ENCODE data around the gene MAP2K7. TPM values are rescaled to one million over a fixed set of nuclear protein-coding genes. Genes with fewer than 3 reads are reported as not detected.

MAP2K7 gene
- total RNA-seq, 2 donors from 2014 or later: 40.2 to 40.3 TPM

DNA sequence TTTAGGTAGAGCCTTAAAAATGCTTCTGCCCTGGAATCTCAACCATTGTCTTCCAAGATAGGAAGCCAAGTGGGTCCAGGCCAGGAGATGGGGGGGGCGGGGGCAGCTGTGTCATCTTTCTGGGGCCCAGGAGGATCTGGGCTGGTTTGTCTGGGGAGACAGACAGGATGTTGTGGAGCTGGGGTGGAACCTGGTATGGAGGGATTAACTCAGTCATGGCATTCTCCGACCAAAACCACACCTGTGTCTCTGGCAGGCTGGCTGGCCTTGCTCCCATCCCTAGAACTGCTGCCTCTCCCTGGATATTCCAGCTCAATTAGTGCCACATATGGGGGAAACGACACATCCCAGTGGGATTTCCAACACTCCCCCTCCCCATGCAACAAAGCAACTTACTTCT lies 2.7 kb upstream of the MAP2K7 start:
- Mint-ChIP-seq H3K9me3 (no peaks in the 10 kb centered on the region), H3K4me3 (no peak overlapping the region), H3K27me3 (ENCODE audit: low read depth) (no peaks in the 10 kb centered on the region), H3K4me1 (ENCODE audit: low read depth) (peaks cover 31% of the 10 kb centered on the region), H3K36me3 (ENCODE audit: insufficient read depth in 2 of 2) (peaks cover 0 to 11% of the 10 kb centered on the region in 2 donors), H3K27ac (no peak overlapping the region)
- ATAC-seq (replicated peaks in 1 of 2) (no peak), DNase-seq (no peak)

GRCh38 chr19:7901337-7901736 lies 2.3 kb upstream of the MAP2K7 start:
- no peaks in the 10 kb centered on the region for H3K27me3 Mint-ChIP-seq (ENCODE audit: low read depth)
- H3K4me3 Mint-ChIP-seq: no peak overlapping the region

DNA sequence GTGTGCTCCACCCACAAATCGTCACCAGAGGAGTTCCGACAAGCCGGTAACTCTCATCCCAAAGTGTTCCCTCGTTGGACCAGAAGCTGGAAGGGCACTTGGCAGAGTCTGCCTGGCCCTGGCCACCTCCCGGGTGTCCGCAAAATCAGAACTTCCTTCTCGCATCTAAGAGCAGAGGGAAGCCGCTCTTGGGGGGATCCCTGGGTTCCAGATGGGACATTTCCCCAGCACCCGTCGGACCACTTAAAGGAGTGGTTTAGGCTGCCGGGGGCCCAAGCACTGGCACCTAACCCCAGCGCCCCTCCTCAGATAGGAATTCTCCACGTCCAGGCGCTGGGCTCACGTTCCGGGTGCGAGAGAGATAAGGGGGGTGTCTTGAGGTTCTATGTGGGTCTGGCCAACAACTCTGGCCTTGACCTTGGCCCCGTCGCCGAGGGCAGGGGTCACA lies 857 bp upstream of the MAP2K7 start:
- Mint-ChIP-seq H3K36me3 (ENCODE audit: insufficient read depth in 2 of 2) (peaks cover 0 to 11% of the 10 kb centered on the region in 2 donors), H3K27ac (peak overlapping the region; percentile 96), H3K4me1 (ENCODE audit: low read depth) (peaks cover 43% of the 10 kb centered on the region), H3K27me3 (ENCODE audit: low read depth) (no peaks in the 10 kb centered on the region), H3K9me3 (no peaks in the 10 kb centered on the region), H3K4me3 (peak overlapping the region; percentile 92 to 93)
- DNase-seq (no peak), ATAC-seq (replicated peaks in 1 of 2) (no peak)

More at GRCh38 chr19:7901337-7901736, 2.3 kb upstream of the MAP2K7 start:
- peaks cover 35% of the 10 kb centered on the region for H3K4me1 Mint-ChIP-seq (ENCODE audit: low read depth)
- peaks cover 0 to 11% of the 10 kb centered on the region in 2 donors for H3K36me3 Mint-ChIP-seq (ENCODE audit: insufficient read depth in 2 of 2)
- ATAC-seq (replicated peaks in 1 of 2) (no peak), DNase-seq (no peak)
- H3K9me3 Mint-ChIP-seq: no peaks in the 10 kb centered on the region
- H3K27ac Mint-ChIP-seq: no peak overlapping the region

- H3K9me3 Mint-ChIP-seq: no peaks in the 10 kb centered on the region
- DNase-seq (peak; percentile 73 to 74), ATAC-seq (replicated peaks in 1 of 2) (peak; percentile 59 to 61)
- H3K27ac Mint-ChIP-seq: peak overlapping the region; percentile 96
- peaks cover 0 to 11% of the 10 kb centered on the region in 2 donors for H3K36me3 Mint-ChIP-seq (ENCODE audit: insufficient read depth in 2 of 2)
- H3K4me3 Mint-ChIP-seq: peak overlapping the region; percentile 92 to 96
- H3K4me1 Mint-ChIP-seq (ENCODE audit: low read depth): peaks cover 43% of the 10 kb centered on the region
- H3K27me3 Mint-ChIP-seq (ENCODE audit: low read depth): no peaks in the 10 kb centered on the region
Measured at GRCh38 chr19:7904074-7905020, 670 bp downstream of the MAP2K7 start.

- no peak for DNase-seq
- Mint-ChIP-seq H3K27ac (peak overlapping the region; percentile 96), H3K36me3 (ENCODE audit: insufficient read depth in 2 of 2) (peaks cover 0 to 11% of the 10 kb centered on the region in 2 donors), H3K27me3 (ENCODE audit: low read depth) (no peaks in the 10 kb centered on the region), H3K9me3 (no peaks in the 10 kb centered on the region), H3K4me1 (ENCODE audit: low read depth) (peaks cover 43% of the 10 kb centered on the region), H3K4me3 (peak overlapping the region; percentile 92 to 96)
- ATAC-seq (replicated peaks in 1 of 2): no peak
Measured at GRCh38 chr19:7905268-7905667, 1.6 kb downstream of the MAP2K7 start.

- Mint-ChIP-seq H3K4me1 (ENCODE audit: low read depth) (peaks cover 43% of the 10 kb centered on the region), H3K9me3 (no peaks in the 10 kb centered on the region), H3K27me3 (ENCODE audit: low read depth) (no peaks in the 10 kb centered on the region), H3K27ac (peak overlapping the region; percentile 23), H3K36me3 (ENCODE audit: insufficient read depth in 2 of 2) (peaks cover 5 to 11% of the 10 kb centered on the region in 2 donors), H3K4me3 (peak overlapping the region; percentile 73 to 96)
- ATAC-seq (replicated peaks in 1 of 2) (no peak), DNase-seq (no peak)
Measured at GRCh38 chr19:7905859-7906258, 2.2 kb downstream of the MAP2K7 start.

- Mint-ChIP-seq H3K27me3 (ENCODE audit: low read depth) (no peaks in the 10 kb centered on the region), H3K9me3 (no peaks in the 10 kb centered on the region), H3K4me3 (no peak overlapping the region), H3K4me1 (ENCODE audit: low read depth) (peaks cover 41% of the 10 kb centered on the region), H3K27ac (peak overlapping the region; percentile 42), H3K36me3 (ENCODE audit: insufficient read depth in 2 of 2) (peaks cover 7 to 11% of the 10 kb centered on the region in 2 donors)
- ATAC-seq (replicated peaks in 1 of 2) (no peak), DNase-seq (no peak)
Measured at GRCh38 chr19:7907122-7907521, 3.4 kb downstream of the MAP2K7 start.

- Mint-ChIP-seq H3K4me1 (ENCODE audit: low read depth) (peaks cover 37% of the 10 kb centered on the region), H3K36me3 (ENCODE audit: insufficient read depth in 2 of 2) (peaks cover 7 to 11% of the 10 kb centered on the region in 2 donors), H3K27ac (no peak overlapping the region), H3K4me3 (no peak overlapping the region), H3K27me3 (ENCODE audit: low read depth) (no peaks in the 10 kb centered on the region), H3K9me3 (no peaks in the 10 kb centered on the region)
- no peak for DNase-seq
- ATAC-seq (replicated peaks in 1 of 2): no peak
Measured at GRCh38 chr19:7907544-7907943, 3.9 kb downstream of the MAP2K7 start.

DNA sequence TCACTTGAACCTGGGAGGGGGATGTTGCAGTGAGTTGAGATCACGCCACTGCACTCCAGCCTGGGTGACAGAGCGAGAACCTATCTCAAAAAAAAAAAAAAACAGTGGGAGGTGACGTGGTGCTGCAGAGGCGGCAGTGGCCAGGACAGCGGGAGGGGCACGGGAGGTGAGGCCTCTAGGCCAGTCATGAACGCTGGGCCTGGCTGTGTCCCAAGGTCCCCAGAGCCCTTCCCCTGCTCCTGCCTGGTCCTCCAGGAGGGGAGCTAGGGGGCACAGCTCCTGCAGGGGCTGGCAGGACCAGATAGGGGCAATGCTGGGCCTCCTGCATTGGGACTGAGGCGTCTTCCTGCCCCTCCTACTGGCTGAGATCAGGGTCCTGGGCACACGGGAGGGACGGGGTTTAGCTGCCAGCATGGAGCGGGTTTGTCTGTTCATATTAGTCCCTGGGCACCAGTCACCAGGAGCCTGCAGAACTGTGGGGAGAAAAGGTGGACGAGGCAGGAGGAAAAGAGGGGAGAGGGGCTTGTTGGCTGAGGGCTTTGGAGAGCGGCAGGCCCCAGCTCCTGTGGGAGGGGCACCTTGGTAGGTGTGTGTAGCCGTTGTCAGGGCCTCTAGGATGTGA lies 4.5 kb downstream of the MAP2K7 start:
- ATAC-seq (replicated peaks in 1 of 2): no peak
- Mint-ChIP-seq H3K9me3 (no peaks in the 10 kb centered on the region), H3K4me3 (no peak overlapping the region), H3K36me3 (ENCODE audit: insufficient read depth in 2 of 2) (peaks cover 11 to 12% of the 10 kb centered on the region in 2 donors), H3K27me3 (ENCODE audit: low read depth) (no peaks in the 10 kb centered on the region), H3K4me1 (ENCODE audit: low read depth) (peaks cover 30% of the 10 kb centered on the region), H3K27ac (no peak overlapping the region)
- DNase-seq: no peak

GRCh38 chr19:7908742-7909461 lies 5.2 kb downstream of the MAP2K7 start:
- H3K27me3 Mint-ChIP-seq (ENCODE audit: low read depth): no peaks in the 10 kb centered on the region

GRCh38 chr19:7909471-7910067 lies 5.9 kb downstream of the MAP2K7 start:
- no peak overlapping the region for H3K4me3 Mint-ChIP-seq
- no peaks in the 10 kb centered on the region for H3K27me3 Mint-ChIP-seq (ENCODE audit: low read depth)
- H3K9me3 Mint-ChIP-seq: no peaks in the 10 kb centered on the region
- H3K4me1 Mint-ChIP-seq (ENCODE audit: low read depth): peaks cover 25% of the 10 kb centered on the region
- no peak overlapping the region for H3K27ac Mint-ChIP-seq
- peaks cover 7 to 12% of the 10 kb centered on the region in 2 donors for H3K36me3 Mint-ChIP-seq (ENCODE audit: insufficient read depth in 2 of 2)
- DNase-seq (no peak), ATAC-seq (replicated peaks in 1 of 2) (no peak)

More at GRCh38 chr19:7908742-7909461, 5.2 kb downstream of the MAP2K7 start:
- DNase-seq (no peak), ATAC-seq (replicated peaks in 1 of 2) (no peak)
- Mint-ChIP-seq H3K36me3 (ENCODE audit: insufficient read depth in 2 of 2) (peaks cover 8 to 12% of the 10 kb centered on the region in 2 donors), H3K27ac (no peak overlapping the region), H3K9me3 (no peaks in the 10 kb centered on the region), H3K4me3 (no peak overlapping the region), H3K4me1 (ENCODE audit: low read depth) (peaks cover 29% of the 10 kb centered on the region)

- H3K4me3 Mint-ChIP-seq: no peak overlapping the region
- H3K4me1 Mint-ChIP-seq (ENCODE audit: low read depth): peaks cover 20% of the 10 kb centered on the region
- H3K27me3 Mint-ChIP-seq (ENCODE audit: low read depth): peaks cover 8% of the 10 kb centered on the region
- no peak for DNase-seq
- H3K36me3 Mint-ChIP-seq (ENCODE audit: insufficient read depth in 2 of 2): peaks cover 2 to 12% of the 10 kb centered on the region in 2 donors
- no peak overlapping the region for H3K27ac Mint-ChIP-seq
- ATAC-seq (replicated peaks in 1 of 2): no peak
- no peaks in the 10 kb centered on the region for H3K9me3 Mint-ChIP-seq
Measured at GRCh38 chr19:7910321-7911161, 6.9 kb downstream of the MAP2K7 start.
